Measurements from ENCODE around the gene NR4A2.
"Not testable (repeated sequence)": the region's sequence is repeated elsewhere in the genome, so short reads cannot be mapped to it uniquely, and the experiment has no call there.

The NR4A2 gene

GRCh38 chr2:156320486-156321098 lies 11.9 kb downstream of the NR4A2 start:
- DNase-seq, result no peak

DNA sequence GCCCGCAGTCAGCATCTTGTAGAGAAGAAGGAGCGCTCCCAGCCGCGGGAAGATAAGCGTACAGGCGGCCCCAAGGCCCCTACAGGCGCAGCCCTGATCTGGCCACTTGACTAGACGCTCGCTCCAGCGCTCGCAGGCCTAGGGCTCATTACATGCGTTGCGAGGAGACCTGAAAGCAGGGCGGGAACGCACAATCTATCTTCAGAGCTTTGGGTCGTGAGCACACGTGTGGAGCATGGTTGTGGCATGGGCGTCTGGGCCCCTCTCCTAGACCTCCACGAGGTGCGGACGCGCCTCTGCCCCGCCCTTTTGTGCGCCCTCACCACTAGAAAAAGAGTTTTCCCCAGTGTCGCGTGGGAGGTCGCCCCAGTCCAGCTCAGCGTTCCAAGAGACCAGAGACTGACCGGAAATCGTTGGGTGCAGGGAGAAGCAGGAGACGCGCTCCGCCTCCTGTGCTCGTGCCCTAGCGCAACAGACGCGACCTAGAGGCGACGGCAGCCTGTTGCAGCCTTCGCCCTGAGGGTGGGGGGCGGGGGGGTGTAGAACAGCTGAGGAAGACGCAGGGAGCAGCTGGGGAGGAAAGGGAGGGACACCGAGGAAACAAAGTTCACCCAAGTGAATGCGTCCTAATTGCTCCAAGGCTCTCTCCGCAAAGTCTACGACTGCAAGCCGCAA lies 12.6 kb downstream of the NR4A2 start:
- DNase-seq, result no peak

GRCh38 chr2:156317631-156318030 lies 14.9 kb downstream of the NR4A2 start:
- no peak for DNase-seq

- no peak for DNase-seq
Measured at GRCh38 chr2:156311976-156312375, 20.5 kb downstream of the NR4A2 start.

GRCh38 chr2:156310773-156311172 lies 21.7 kb downstream of the NR4A2 start:
- DNase-seq, result no peak

GRCh38 chr2:156309917-156310316 lies 22.6 kb downstream of the NR4A2 start:
- no peak for DNase-seq

DNA sequence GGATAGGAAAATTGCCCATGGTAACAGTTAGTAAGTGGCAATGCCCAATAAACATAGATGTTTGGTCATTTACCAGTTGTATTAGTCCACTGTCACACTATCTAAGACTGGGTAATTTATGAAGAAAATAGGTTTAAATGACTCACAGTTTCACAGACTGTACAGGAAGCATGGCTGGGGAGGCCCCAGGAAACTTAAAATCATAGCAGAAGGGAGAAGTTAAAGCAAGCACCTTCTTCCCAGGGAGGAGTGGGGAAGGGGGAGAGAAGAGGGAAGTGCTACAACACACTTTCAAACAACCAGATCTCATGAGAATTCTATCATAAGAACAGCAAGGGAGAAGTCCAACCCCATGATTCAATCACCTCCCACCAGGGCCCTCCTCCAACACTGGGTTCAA lies 23.4 kb downstream of the NR4A2 start:
- no peak for DNase-seq

GRCh38 chr2:156306821-156307220 lies 25.7 kb downstream of the NR4A2 start:
- DNase-seq, result no peak

GRCh38 chr2:156305121-156305520 lies 27.4 kb downstream of the NR4A2 start:
- no peak for DNase-seq

GRCh38 chr2:156300337-156300736 lies 32.2 kb downstream of the NR4A2 start:
- DNase-seq, result no peak

- DNase-seq, result no peak
Measured at GRCh38 chr2:156294945-156295580, 37.5 kb downstream of the NR4A2 start.

DNA sequence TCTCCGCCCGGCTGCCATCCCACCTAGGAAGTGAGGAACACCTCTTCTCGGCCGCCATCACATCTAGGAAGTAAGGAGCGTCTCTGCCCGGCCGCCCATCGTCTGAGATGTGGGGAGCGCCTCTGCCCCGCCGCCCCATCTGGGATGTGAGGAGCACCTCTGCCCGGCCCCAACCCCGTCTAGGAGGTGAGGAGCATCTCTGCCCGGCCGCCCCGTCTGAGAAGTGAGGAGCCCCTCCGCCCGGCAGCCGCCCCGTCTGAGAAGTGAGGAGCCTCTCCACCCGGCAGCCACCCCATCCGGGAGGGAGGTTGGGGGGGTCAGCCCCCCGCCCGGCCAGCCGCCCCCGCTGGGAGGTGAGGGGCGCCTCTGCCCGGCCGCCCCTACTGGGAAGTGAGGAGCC lies 39.1 kb downstream of the NR4A2 start:
- DNase-seq, result not testable (repeated sequence)

- DNase-seq, result no peak
Measured at GRCh38 chr2:156279446-156280150, 52.9 kb downstream of the NR4A2 start.

Measured in CD4-positive, alpha-beta T cell treated with Interleukin-17A for 4 hours (primary cell).